Body of pancreas (tissue), 4 donors: ENCODE data around the gene SLC7A1. TPM values are rescaled to one million over a fixed set of nuclear protein-coding genes. Genes with fewer than 3 reads are reported as not detected.

Experiments
- ATAC-seq: fragments of 150-250 bp; one replicate; pipeline ENCODE4 v1.9.1; 2016
- DNase-seq, 4 donors: peaks; one replicate each; pipeline ENCODE4 v3.0.0-alpha.2; 2019
- H3K27ac ChIP-seq, 4 donors: fragments of 200-600 bp; sonication (generic); 1 replicate in 3 of 4; 2 replicates in 1 of 4; pipeline versions ENCODE4 v1.5.1 to v1.6.1; 2016 to 2019; ENCODE audit warnings: mild to moderate bottlenecking in 1 of 4, mixed read lengths in 1 of 4, moderate library complexity in 1 of 4
- H3K27me3 ChIP-seq, 2 donors: fragments of 200-600 bp; sonication (generic); one replicate each; pipeline ENCODE4 v1.6.0; 2016; ENCODE audit warnings: mild to moderate bottlenecking in 1 of 2
- H3K36me3 ChIP-seq, 2 donors: fragments of 200-600 bp; sonication (generic); replicated peaks in 1 of 2; 2 replicates each; pipeline ENCODE4 v1.5.1; 2016; ENCODE audit warnings: low read depth in 2 of 2; ENCODE audit not compliant: insufficient read depth in 1 of 2
- H3K4me1 ChIP-seq: fragments of 200-600 bp; sonication (generic); one replicate; pipeline ENCODE4 v1.6.0; 2016
- H3K4me3 ChIP-seq, 2 donors: fragments of 200-600 bp; sonication (generic); 1 replicate in 1 of 2; 2 replicates in 1 of 2; pipeline ENCODE4 v1.5.1; 2016 to 2019
- H3K9me3 ChIP-seq, 3 donors: fragments of 200-600 bp; sonication (generic); 1 replicate in 2 of 3; 2 replicates in 1 of 3; pipeline ENCODE4 v1.5.1; 2016
- CTCF ChIP-seq, 7 experiments: fragments of 450-650 bp in 4 of 7; fragments of 200-600 bp in 3 of 7; sonication (generic) in 3 of 7; IDR thresholded peaks; one replicate each; pipeline ENCODE4 v1.5.1; 2016 to 2019; ENCODE audit warnings: antibody characterized with exemption in 7 of 7
- POLR2A ChIP-seq, 3 donors: fragments of 450-650 bp; IDR thresholded peaks; one replicate each; pipeline ENCODE4 v1.6.1; 2016; ENCODE audit warnings: antibody characterized with exemption in 3 of 3, mild to moderate bottlenecking in 2 of 3
- WGBS, 2 donors: methylation state at CpG; one replicate each; pipeline ENCODE4 v1.1.5; 2017; 5-methylcytosine and 5-hydroxymethylcytosine counted together
- intact Hi-C: fragments of 100-400 bp; cut with DNase I; formaldehyde crosslinking; loops from one replicate; pipeline ENCODE4 v1.15.1; 2023
- total RNA-seq, 2 donors: library from RNA; depleted of rRNA; stranded (reverse); fragments of >200 nt; gene quantifications; one replicate each; pipeline ENCODE4 v1.1.0, GENCODE V29; 2016

The SLC7A1 gene
- total RNA-seq, 2 donors from 2014 or later, result 15.3 to 30.3 TPM

GRCh38 chr13:29536853-29537252, 58.6 kb downstream of the SLC7A1 start:
- Histone ChIP-seq H3K36me3 (peaks cover 0 to 3% of the 10 kb centered on the region in 2 donors), H3K4me3 (no peak overlapping the region), H3K4me1 (peaks cover 15% of the 10 kb centered on the region), H3K27ac (no peak overlapping the region), H3K9me3 (no peaks in the 10 kb centered on the region), H3K27me3 (no peaks in the 10 kb centered on the region)
- DNase-seq (no peak), ATAC-seq (no peak)
- WGBS, 2 donors, result 96% methylated on average over 7 of the region's 7 CpGs
- TF ChIP-seq POLR2A (IDR thresholded peaks at IDR 0.05) (no peak), CTCF (IDR thresholded peaks at IDR 0.05) (no peak)
- intact Hi-C loops, result no loop called here

GRCh38 chr13:29535663-29536655, 59.5 kb downstream of the SLC7A1 start:
- H3K27me3 ChIP-seq, result no peaks in the 10 kb centered on the region
- no peak overlapping the region for H3K4me3 ChIP-seq
- H3K9me3 ChIP-seq, result no peaks in the 10 kb centered on the region
- TF ChIP-seq CTCF (IDR thresholded peaks at IDR 0.05) (no peak), POLR2A (IDR thresholded peaks at IDR 0.05) (no peak)
- no peak overlapping the region for H3K27ac ChIP-seq
- DNase-seq, result no peak
- H3K4me1 ChIP-seq, result peaks cover 14% of the 10 kb centered on the region
- peaks cover 0 to 3% of the 10 kb centered on the region in 2 donors for H3K36me3 ChIP-seq
- no peak for ATAC-seq
- WGBS, 2 donors, result 86 to 92% methylated on average over 19 to 24 of the region's 24 CpGs
- intact Hi-C loops, result no loop called here

GRCh38 chr13:29534083-29534482, 61.4 kb downstream of the SLC7A1 start:
- Histone ChIP-seq H3K36me3 (peaks cover 0 to 6% of the 10 kb centered on the region in 2 donors), H3K4me1 (no peaks in the 10 kb centered on the region), H3K4me3 (no peak overlapping the region), H3K27me3 (no peaks in the 10 kb centered on the region), H3K27ac (no peak overlapping the region), H3K9me3 (no peaks in the 10 kb centered on the region)
- intact Hi-C loops, result no loop called here
- ATAC-seq, result no peak
- WGBS, 2 donors, result 89 to 96% methylated on average over 4 of the region's 4 CpGs
- DNase-seq, result no peak
- TF ChIP-seq POLR2A (IDR thresholded peaks at IDR 0.05) (no peak), CTCF (IDR thresholded peaks at IDR 0.05) (no peak)

- no peaks in the 10 kb centered on the region for H3K9me3 ChIP-seq
- no peak overlapping the region for H3K4me3 ChIP-seq
- H3K27ac ChIP-seq, result no peak overlapping the region
- 80 to 86% methylated on average over 17 of the region's 17 CpGs for WGBS, 2 donors
- no peaks in the 10 kb centered on the region for H3K27me3 ChIP-seq
- H3K4me1 ChIP-seq, result no peaks in the 10 kb centered on the region
- peaks cover 0 to 8% of the 10 kb centered on the region in 2 donors for H3K36me3 ChIP-seq
- intact Hi-C loops, result no loop called here
- no peak for ATAC-seq
- TF ChIP-seq POLR2A (IDR thresholded peaks at IDR 0.05) (no peak), CTCF (IDR thresholded peaks at IDR 0.05) (no peak)
- DNase-seq, result no peak
Measured at GRCh38 chr13:29532821-29533220, 62.7 kb downstream of the SLC7A1 start.
